GM18951 (cell line): Measurements from ENCODE around the gene DPPA5.

Experiments used
- POLR2A ChIP-seq: IDR thresholded peaks from 4 replicates; pipeline ENCODE4 v1.6.1; 2011; ENCODE audit warnings: mild to moderate bottlenecking; ENCODE audit not compliant: insufficient read length, insufficient read depth; ENCODE audit errors: extremely low read depth
- in situ Hi-C: fragments of 300-500 bp; cut with MboI; formaldehyde crosslinking; loops from one replicate; pipeline ENCODE4 v1.12.0; 2022; ENCODE audit warnings: low sequenced_read_pairs, mixed read lengths, inconsistent platforms; ENCODE audit not compliant: unreplicated experiment

The DPPA5 gene

GRCh38 chr6:73372516-73372915 is 18.4 kb upstream of the DPPA5 start:
- in situ Hi-C loops, result no loop called here
- no peak for TF ChIP-seq POLR2A

- in situ Hi-C loops, result no loop called here
- no peak for TF ChIP-seq POLR2A
These were observed 17.9 kb upstream of the DPPA5 start for GRCh38 chr6:73371984-73372383.

GRCh38 chr6:73369563-73369962 is 15.5 kb upstream of the DPPA5 start, which contains the start of gene OOEP:
TSS of gene OOEP (minus strand) at chr6:73369897. CDS start at chr6:73369792, 105 bp downstream.
- in situ Hi-C loops, result no loop called here
- no peak for TF ChIP-seq POLR2A

GRCh38 chr6:73369157-73369556 is 15.1 kb upstream of the DPPA5 start:
- in situ Hi-C loops, result no loop called here
- no peak for TF ChIP-seq POLR2A

- in situ Hi-C loops, result no loop called here
- no peak for TF ChIP-seq POLR2A
These were observed 14.6 kb upstream of the DPPA5 start for GRCh38 chr6:73368675-73369074.

GRCh38 chr6:73367761-73368355 is 13.8 kb upstream of the DPPA5 start:
- in situ Hi-C loops, result no loop called here
- TF ChIP-seq POLR2A, result no peak

GRCh38 chr6:73364549-73364948 is 10.5 kb upstream of the DPPA5 start:
- TF ChIP-seq POLR2A, result no peak

GRCh38 chr6:73364121-73364520 is 10.0 kb upstream of the DPPA5 start:
- no peak for TF ChIP-seq POLR2A
- in situ Hi-C loops, result no loop called here

More at GRCh38 chr6:73364549-73364948, 10.5 kb upstream of the DPPA5 start:
- in situ Hi-C loops, result no loop called here

GRCh38 chr6:73363537-73363875 is 9.4 kb upstream of the DPPA5 start:
- in situ Hi-C loops, result no loop called here
- TF ChIP-seq POLR2A, result no peak

- in situ Hi-C loops, result no loop called here
- no peak for TF ChIP-seq POLR2A
These were observed 8.9 kb upstream of the DPPA5 start for GRCh38 chr6:73362869-73363536.

GRCh38 chr6:73362358-73362757 is 8.3 kb upstream of the DPPA5 start, which contains the start of gene KHDC3L:
TSS of gene KHDC3L (plus strand) at chr6:73362658. CDS start at chr6:73362730, 72 bp downstream.
- no peak for TF ChIP-seq POLR2A
- in situ Hi-C loops, result no loop called here

GRCh38 chr6:73349311-73349710 is 4.8 kb downstream of the DPPA5 start:
- in situ Hi-C loops, result no loop called here

GRCh38 chr6:73348550-73349204 is 5.4 kb downstream of the DPPA5 start:
- no peak for TF ChIP-seq POLR2A
- in situ Hi-C loops, result no loop called here

More at GRCh38 chr6:73349311-73349710, 4.8 kb downstream of the DPPA5 start:
- no peak for TF ChIP-seq POLR2A

GRCh38 chr6:73343164-73343563 is 10.9 kb downstream of the DPPA5 start:
- no peak for TF ChIP-seq POLR2A
- in situ Hi-C loops, result no loop called here
